ENCODE data around the gene COL25A1. TPM values are rescaled to one million over a fixed set of nuclear protein-coding genes. Genes with fewer than 3 reads are reported as not detected.

Gene COL25A1
- total RNA-seq, 1 donor, result 0.27 TPM

- H3K4me3 ChIP-seq (ENCODE audit: low read depth, low read length), result no peak overlapping the region
- no peak for DNase-seq (ENCODE audit: low read depth)
- no peak for TF ChIP-seq CTCF (IDR thresholded peaks at IDR 0.05; ENCODE audit: insufficient read depth, low read length)
Measured at GRCh38 chr4:108821351-108821930, 481.0 kb downstream of the COL25A1 start.

DNA sequence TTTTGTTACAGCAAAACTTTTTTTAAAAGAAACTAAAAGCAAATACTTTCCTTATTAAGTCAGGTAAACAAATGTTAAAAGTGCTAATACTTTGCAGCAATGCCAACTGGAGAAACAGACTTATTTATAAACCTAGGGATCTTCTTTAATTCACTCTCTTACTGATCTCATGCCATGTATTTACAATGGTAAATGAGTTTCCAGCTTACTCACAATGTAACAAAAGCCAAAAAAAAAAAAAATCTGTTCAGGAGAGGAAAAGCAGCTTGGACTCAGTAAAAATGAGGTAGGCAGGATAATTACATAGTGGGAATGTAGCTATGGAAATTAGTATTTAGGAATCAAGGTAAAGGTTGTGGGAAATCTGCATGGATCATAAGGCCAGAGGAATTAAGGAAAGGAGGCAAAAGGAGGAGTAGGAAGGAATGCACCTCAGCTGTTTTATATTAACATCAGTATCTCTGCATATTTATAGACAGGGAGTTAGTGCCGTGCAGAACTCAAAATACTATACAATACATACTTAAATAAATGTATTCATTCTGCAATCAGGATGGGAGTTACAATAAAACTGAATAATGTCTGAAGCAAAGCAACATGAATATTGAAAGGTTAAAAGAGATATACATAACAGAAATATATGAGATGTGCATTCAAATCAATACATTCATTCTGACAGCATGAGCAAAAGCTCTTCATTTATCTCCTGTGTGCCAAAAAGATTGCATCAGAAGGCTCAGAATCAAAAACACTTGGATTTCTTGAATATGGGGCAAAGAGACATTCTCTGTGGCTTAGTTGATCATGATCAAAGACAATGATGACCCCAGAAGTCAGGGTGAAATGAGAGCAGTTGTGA is 481.7 kb downstream of the COL25A1 start:
- H3K4me3 ChIP-seq (ENCODE audit: low read depth, low read length), result no peak overlapping the region
- no peak for DNase-seq (ENCODE audit: low read depth)
- TF ChIP-seq CTCF (IDR thresholded peaks at IDR 0.05; ENCODE audit: insufficient read depth, low read length), result no peak

DNA sequence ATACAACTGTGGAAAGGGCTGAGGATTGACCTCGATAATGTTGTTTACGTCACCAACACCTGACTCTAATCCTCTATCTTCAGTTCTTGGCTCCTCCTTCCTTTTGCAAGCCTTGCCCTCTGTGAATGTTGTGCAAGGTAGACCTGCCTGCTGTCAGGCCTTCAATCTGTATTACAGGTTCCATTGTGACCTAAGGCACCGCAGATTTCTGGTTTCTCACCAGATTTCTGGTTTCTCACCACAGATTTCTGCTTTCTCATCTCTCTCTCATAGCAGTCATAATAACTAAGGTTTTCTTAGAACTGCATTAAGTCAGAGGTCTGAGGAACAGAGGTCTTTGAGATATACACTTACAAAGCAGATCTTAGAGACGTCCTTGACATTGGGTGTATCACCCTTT is 488.1 kb downstream of the COL25A1 start:
- DNase-seq (ENCODE audit: low read depth), result no peak
- no peak overlapping the region for H3K4me3 ChIP-seq (ENCODE audit: low read depth, low read length)
- TF ChIP-seq CTCF (IDR thresholded peaks at IDR 0.05; ENCODE audit: insufficient read depth, low read length), result no peak

GRCh38 chr4:108813261-108813660 is 489.2 kb downstream of the COL25A1 start:
- DNase-seq (ENCODE audit: low read depth), result no peak
- no peak for TF ChIP-seq CTCF (IDR thresholded peaks at IDR 0.05; ENCODE audit: insufficient read depth, low read length)
- H3K4me3 ChIP-seq (ENCODE audit: low read depth, low read length), result no peak overlapping the region

- no peak for DNase-seq (ENCODE audit: low read depth)
- no peak overlapping the region for H3K4me3 ChIP-seq (ENCODE audit: low read depth, low read length)
- TF ChIP-seq CTCF (IDR thresholded peaks at IDR 0.05; ENCODE audit: insufficient read depth, low read length), result no peak
Measured at GRCh38 chr4:108811486-108811885, 491.0 kb downstream of the COL25A1 start.

DNA sequence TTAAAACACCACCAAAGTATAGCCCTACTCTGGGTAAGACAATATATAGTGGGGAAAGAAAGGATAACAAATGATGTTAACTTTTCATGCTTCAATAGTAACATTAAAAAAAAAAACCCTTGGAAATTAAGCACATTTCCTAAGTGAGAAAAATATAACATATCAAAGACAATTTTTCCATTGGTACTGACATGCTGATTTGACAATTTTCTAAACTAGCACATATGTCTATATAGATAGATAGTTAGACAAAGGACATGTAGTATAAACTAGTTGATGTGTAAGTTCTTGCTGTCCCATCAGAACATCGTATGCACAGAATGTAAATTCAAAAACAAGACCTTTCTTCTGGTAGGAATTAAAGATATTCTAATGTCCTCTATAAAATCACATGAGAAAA is 492.4 kb downstream of the COL25A1 start:
- no peak for TF ChIP-seq CTCF (IDR thresholded peaks at IDR 0.05; ENCODE audit: insufficient read depth, low read length)
- DNase-seq (ENCODE audit: low read depth), result no peak
- no peak overlapping the region for H3K4me3 ChIP-seq (ENCODE audit: low read depth, low read length)
